HG03139 (cell line): ENCODE results near the gene PARK7.
"Not testable (repeated sequence)": the region's sequence is repeated elsewhere in the genome, so short reads cannot be mapped to it uniquely, and the experiment has no call there.

Source experiments
- ATAC-seq: cut with Tn5 transposase; IDR thresholded peaks from one replicate; pipeline ENCODE4 v1.9.1; 2021; ENCODE audit not compliant: unreplicated experiment

The PARK7 gene

GRCh38 chr1:7942214-7942921 lies 19.1 kb upstream of the PARK7 start:
- no peak for ATAC-seq

DNA sequence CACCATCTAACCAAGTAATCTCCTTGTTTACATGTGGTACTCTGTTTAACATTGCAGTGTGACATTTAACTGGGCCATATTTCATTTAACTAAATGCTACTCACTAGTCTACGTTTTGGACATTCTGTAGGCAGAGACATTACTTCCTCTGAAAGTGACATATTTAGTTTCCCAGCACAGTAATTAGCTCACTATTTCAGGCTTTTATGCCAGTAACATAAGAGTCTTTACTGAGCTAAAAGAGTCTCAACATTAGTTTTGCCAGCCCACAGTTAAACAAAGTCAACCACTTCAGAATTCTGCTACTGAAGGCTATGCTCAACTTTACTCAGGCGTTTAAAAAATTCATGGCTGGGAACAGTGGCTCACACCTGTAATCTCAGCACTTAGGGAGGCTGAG lies 18.3 kb upstream of the PARK7 start:
- no peak for ATAC-seq

DNA sequence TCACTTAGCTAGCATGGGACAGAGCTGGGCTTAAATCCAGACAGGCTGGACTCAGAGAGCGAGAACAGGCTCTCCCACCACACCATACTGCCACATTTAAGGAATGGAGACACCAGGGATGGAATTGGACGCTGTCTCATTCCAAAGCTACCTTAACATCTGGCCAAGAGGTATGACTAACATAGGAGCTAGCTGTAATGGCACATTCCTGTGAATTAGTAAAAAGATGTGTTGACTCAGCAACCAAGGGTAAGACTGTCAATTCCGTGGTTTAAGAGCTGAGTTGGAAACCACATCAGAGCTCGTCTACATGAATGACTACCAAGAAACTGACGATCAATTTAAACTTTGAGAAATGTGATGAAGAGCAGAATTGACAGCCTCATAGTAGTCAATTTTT lies 12.6 kb upstream of the PARK7 start:
- ATAC-seq = no peak

DNA sequence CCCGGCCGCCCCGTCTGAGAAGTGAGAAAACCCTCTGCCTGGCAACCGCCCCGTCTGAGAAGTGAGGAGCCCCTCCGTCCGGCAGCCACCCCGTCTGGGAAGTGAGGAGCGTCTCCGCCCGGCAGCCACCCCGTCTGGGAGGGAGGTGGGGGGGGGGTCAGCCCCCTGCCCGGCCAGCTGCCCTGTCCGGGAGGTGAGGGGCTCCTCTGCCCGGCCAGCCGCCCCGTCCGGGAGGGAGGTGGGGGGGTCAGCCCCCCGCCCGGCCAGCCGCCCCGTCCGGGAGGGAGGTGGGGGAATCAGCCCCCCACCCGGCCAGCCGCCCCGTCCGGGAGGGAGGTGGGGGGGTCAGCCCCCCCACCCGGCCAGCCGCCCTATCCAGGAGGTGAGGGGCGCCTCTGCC lies 8.7 kb upstream of the PARK7 start:
- not testable (repeated sequence) for ATAC-seq

GRCh38 chr1:7953850-7954609 lies 7.5 kb upstream of the PARK7 start:
- peak; percentile 96 for ATAC-seq

DNA sequence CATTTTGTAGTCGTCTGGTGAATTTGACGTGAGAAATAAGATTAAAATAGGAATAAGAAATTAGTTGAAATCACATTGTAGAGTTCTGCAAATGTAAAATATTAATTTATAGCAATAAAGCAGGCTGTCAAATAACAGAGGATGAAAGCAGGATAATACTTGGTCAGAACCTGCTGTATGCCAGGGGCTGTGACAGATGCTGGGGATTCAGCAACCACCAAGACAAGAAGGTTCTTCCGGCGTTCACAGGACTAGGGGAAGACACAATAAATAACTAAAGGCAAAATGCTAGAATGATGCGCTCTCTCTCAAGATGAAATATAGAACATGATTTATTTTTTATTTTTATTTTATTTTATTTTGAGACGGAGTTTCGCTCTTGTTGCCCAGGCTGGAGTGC lies 6.8 kb upstream of the PARK7 start:
- ATAC-seq = no peak

DNA sequence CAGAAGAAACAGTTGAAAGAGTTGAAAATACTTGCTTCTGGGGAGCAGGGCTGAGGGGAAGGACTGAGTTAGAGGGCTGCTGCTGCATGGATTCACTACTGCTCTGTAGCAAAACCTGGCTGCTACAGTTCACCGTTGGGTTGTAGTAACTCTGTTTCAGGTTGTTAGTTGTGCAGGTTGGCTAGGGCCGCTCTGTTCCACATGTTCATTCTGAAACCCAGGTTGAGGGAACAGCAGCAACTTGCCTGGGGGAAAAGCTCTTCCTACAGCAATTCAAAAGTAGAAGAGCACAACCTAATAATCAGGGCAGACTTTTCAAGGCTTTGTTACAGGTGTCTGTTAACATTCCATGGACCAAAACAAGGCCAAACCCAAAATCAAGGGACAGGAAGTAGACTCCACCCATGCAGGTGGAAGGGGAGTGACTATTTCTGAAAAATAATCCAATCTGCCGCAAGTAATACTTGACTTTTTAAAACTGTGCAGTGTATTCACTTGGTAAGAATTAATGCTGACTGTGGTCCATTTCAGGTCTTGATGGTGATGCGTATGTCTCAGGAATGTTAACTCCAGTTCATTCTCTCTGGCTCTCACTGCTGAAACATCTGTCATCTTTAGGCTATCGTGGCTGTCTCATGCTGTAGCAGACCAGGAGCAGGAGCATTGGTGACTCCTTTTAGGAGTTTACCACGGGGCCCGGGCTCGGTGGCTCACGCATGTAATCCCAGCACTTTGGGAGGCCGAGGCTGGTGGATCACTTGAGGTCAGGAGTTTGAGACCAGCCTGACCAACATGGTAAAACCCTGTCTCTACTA lies 5.1 kb upstream of the PARK7 start:
- ATAC-seq = no peak

DNA sequence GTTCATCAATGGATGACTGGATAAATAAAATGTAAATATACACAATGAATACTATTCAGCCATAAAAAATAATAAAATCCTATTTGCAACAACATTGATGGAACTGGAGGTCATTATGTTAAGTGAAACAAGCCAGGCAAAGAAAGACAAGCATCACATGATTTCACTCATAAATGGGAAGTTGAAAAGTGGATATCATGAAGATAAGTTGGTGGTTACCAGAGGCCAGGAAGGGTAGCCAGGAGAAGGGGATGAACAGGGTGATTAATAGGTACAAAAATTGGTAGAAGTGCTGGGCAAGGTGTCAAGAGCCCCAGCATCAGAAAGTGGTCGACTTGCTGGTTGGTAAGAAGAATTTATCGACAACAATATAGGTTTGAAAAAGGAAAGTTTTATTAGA lies 1.3 kb upstream of the PARK7 start:
- no peak for ATAC-seq

DNA sequence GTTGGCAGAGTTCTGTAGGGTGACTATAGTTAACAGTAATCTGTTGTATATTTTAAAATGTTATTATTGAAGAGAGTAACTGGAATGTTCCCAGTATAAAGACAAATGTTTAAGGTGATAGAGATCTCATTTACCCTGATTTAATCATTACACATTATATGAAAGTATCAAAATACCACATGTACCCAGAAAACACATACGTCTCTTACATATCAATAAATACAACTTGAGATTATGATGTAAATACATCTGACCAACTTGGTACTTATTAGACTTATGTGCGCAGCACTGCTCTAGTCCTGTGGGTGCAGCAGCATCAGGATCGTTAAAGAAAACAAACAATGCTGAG lies 670 bp upstream of the PARK7 start:
- ATAC-seq = no peak

- ATAC-seq = peak; percentile 8
Measured at GRCh38 chr1:7962014-7962335, 464 bp downstream of the PARK7 start.

DNA sequence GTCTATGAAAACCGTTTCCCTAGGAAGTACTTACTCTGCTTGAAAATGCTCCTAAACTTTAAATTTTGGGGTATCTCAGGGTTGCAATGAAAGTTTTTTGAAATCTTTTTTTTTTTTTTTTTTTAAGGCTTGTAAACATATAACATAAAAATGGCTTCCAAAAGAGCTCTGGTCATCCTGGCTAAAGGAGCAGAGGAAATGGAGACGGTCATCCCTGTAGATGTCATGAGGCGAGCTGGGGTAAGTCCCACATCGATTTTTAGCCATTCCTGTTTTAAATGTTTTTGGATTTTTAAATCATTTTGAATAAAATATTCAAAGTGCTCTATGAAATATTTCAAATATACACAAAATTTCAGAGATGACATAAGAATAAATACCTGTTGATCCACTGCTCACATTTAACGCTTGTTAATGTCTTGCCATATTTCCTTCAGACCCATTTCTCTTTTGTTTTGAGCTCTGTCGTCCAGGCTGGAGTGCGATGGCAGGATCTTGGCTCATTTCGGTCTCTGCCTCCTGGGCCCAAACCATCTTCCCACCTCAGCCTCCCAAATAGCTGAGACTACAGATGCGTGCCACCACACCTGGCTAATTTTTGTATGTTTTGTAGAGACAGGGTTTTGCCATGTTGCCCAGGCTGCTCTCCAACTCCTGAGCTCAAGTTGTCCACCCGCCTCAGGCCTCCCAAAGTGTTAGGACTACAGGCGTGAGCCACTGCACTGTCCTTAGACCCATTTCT lies 1.3 kb downstream of the PARK7 start:
- no peak for ATAC-seq

DNA sequence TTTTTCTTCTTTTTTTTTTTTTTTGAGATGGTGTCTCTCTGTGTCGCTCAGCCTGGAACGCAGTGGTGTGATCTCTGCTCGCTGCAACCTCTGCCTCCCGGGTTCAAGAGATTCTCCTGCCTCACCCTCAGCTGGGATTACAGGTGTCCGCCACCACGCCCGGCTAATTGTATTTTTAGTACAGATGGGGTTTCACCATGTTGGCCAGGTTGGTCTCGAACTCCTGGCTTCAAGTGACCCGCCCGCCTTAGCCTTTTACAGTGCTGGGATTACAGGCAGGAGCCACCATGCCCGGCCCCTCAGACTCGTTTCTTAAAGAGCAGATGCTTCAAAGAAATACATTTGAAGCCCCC lies 1.8 kb downstream of the PARK7 start:
- not testable (repeated sequence) for ATAC-seq

GRCh38 chr1:7963841-7964240 lies 2.3 kb downstream of the PARK7 start:
- ATAC-seq = not testable (repeated sequence)

GRCh38 chr1:7964476-7964875 lies 3.0 kb downstream of the PARK7 start:
- ATAC-seq = no peak

GRCh38 chr1:7967196-7967595 lies 5.7 kb downstream of the PARK7 start:
- no peak for ATAC-seq

- no peak for ATAC-seq
Measured at GRCh38 chr1:7967651-7968050, 6.1 kb downstream of the PARK7 start.

GRCh38 chr1:7970246-7970645 lies 8.7 kb downstream of the PARK7 start:
- no peak for ATAC-seq

GRCh38 chr1:7971024-7971423 lies 9.5 kb downstream of the PARK7 start:
- ATAC-seq = no peak

DNA sequence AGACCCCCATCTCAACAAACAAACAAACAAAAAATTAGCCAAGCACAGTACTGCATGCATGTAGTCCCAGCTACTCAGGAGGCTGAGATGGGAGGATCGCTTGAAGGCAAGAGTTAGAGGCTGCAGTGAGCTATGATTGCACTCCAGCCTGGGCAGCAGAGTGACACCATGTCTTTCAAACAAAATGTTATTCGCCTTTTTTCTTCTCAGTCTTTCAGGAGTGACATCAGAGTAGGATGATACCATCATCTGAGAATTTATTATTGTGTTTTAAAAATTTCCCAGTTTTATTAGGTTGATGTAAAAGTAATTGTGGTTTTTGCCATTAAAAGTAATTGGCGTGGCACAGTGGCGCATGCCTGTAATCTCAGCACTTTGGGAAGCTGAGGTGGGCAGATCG lies 10.8 kb downstream of the PARK7 start:
- no peak for ATAC-seq

DNA sequence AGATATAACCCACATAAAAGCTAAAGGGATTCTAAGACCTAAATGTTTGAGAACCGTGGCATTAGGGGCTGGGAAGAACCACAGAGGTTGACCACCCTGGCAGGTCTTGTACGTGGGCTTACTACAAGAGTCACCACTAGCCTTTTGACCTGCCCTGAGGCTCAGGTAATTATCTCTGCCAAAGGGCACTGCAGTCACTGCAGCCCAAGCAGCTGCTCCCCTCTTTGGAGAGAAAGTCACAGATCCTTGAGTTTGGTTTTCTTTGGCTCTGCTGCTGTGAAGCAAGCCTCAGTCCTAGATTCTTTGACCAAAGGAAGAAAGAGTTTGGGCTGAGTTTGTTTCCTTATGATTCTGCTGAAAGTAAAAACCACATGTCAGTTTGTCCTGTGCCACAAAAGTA lies 11.6 kb downstream of the PARK7 start:
- ATAC-seq = no peak

DNA sequence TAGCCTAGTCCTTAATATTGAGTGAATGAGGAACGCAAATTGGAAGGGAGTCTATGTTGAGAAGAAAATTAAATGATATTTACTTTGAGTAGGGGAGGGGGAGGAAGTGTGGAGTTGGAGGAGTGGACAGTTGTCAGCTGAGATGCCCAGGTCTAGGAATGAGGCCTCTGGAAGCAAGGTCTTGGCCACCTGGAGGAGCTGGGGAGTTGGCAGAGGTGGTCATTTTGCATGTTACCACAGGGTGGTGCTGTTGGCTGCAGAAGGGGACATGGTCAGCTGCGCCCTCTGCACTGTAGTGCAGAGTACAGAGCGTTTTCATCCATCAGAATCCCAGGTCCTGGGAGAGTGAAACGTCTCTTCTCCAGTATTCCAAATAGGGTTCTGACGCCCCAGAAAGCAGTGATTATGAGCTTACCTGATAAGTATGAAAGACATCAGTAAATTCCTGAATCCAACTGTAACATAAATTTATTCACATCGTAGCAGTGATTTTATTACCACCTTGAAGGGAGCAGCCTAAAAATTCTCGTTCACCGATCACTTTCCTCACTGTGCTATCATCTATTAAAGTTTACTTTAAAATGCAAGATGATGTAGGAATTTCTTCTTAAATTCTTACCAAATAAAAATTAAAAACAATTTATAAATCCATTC lies 13.8 kb downstream of the PARK7 start:
- no peak for ATAC-seq
